ENCODE measurements around the gene CXCR6. TPM values are rescaled to one million over a fixed set of nuclear protein-coding genes. Genes with fewer than 3 reads are reported as not detected.

The CXCR6 gene
- total and polyA plus RNA-seq, 2 of the 8 experiments (the other 6 are each of a cell fraction or from before 2014, with no cell fraction given) = not detected

DNA sequence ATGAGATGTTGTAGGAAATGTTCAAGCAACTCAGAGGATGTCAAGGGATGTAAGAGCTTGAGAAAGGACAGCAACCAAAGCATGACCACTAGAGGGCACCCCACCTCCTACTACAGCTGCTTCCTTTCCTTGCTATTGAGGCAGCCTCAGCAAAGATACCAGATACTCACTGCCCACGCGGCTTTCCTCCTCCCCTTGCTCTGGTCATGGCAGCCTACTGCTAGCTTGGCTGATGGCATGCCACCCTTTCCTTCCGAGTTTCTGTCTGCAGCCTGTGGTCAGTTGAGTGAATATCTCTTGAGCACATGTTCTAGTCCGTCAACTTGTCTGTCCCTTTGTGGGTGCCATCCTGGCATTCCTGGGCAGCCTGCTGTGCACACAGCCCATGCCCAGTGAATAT lies 4.4 kb upstream of the CXCR6 start:
- no peak overlapping the region for H4K8ac ChIP-seq (ENCODE audit: extremely low read depth, insufficient read depth, low read length)
- H2AK5ac ChIP-seq (ENCODE audit: low read depth, low read length) = no peak overlapping the region
- no peak overlapping the region for H4K5ac ChIP-seq (ENCODE audit: insufficient read length, low read depth, low read length)
- peaks cover 0 to 13% (median 4%) of the 10 kb centered on the region in 4 experiments; a peak in 4 of 8 replicates for H3K36me3 ChIP-seq (ENCODE audit: control insufficient read depth in 2 of 4, insufficient read depth in 4 of 4, low read length in 3 of 4)
- no peak overlapping the region for H3K4me3 ChIP-seq (ENCODE audit: extremely low read depth in 1 of 4, insufficient read depth in 2 of 4, low read depth in 3 of 4, low read length in 4 of 4)
- H2BK5ac ChIP-seq (ENCODE audit: low read depth, low read length) = no peak overlapping the region
- peaks cover 0 to 2% (median under 1%) of the 10 kb centered on the region in 4 experiments; a peak in 2 of 7 replicates for H3K4me1 ChIP-seq (replicated peaks in 1 of 4; ENCODE audit: control insufficient read depth in 3 of 4, insufficient read depth in 4 of 4, low read length in 3 of 4)
- FAIRE-seq = peak; percentile 93
- H4K91ac ChIP-seq (replicated peaks; ENCODE audit: insufficient read length, low read length) = no peak overlapping the region
- peaks cover 1 to 2% of the 10 kb centered on the region in 2 experiments for H4K20me1 ChIP-seq (replicated peaks in 1 of 2; ENCODE audit: control insufficient read depth in 1 of 2, insufficient read depth in 2 of 2, low read length in 2 of 2)
- H3K56ac ChIP-seq (replicated peaks; ENCODE audit: insufficient read length, low read depth, low read length) = no peak overlapping the region
- no peaks in the 10 kb centered on the region for H3K9me3 ChIP-seq (ENCODE audit: insufficient read depth in 2 of 2, low read depth in 1 of 2, low read length in 1 of 2)
- H3K4ac ChIP-seq (replicated peaks; ENCODE audit: insufficient read length, low read depth, low read length) = no peak overlapping the region
- H3K14ac ChIP-seq (ENCODE audit: insufficient read length) = no peak overlapping the region
- H3K27ac ChIP-seq (ENCODE audit: low read depth, low read length) = no peak overlapping the region
- no peak overlapping the region for H2BK120ac ChIP-seq (replicated peaks; ENCODE audit: low read depth, low read length)
- H2BK20ac ChIP-seq (ENCODE audit: low read length) = no peak overlapping the region
- 44% methylated on average over 4 of the region's 4 CpGs; no CpG with 5 or more reads in 1 of the 2 experiments for WGBS, 2 experiments (ENCODE audit: extremely low coverage in 1 of 2, insufficient coverage in 1 of 2, insufficient read length in 1 of 2, insufficient replicate concordance in 2 of 2, low coverage in 1 of 2, low lambda C conversion rate in 2 of 2, missing lambda C conversion rate in 1 of 2)
- H3K79me1 ChIP-seq (ENCODE audit: low read depth, low read length) = no peaks in the 10 kb centered on the region
- no peaks in the 10 kb centered on the region for H3K23me2 ChIP-seq (ENCODE audit: low read depth, low read length)
- H3K18ac ChIP-seq (ENCODE audit: extremely low read depth, low read length) = no peak overlapping the region
- DNase-seq (ENCODE audit: low read depth in 1 of 2, low spot score in 2 of 2) = peak; percentile 56 to 86
- H3K27me3 ChIP-seq (replicated peaks in 1 of 4; ENCODE audit: control insufficient read depth in 3 of 4, extremely low read depth in 1 of 4, insufficient read depth in 3 of 4, low read length in 3 of 4) = no peaks in the 10 kb centered on the region
- H3K23ac ChIP-seq (ENCODE audit: insufficient read length) = no peak overlapping the region
- no peak overlapping the region for H2AFZ ChIP-seq (ENCODE audit: low read length)
- no peak overlapping the region for H3K9ac ChIP-seq (replicated peaks in 1 of 4; ENCODE audit: extremely low read depth in 1 of 4, low read depth in 3 of 4, low read length in 3 of 4)
- H3K4me2 ChIP-seq (ENCODE audit: insufficient read depth in 1 of 2, low read depth in 2 of 2, low read length in 2 of 2) = 0 out of 4 replicates have a peak overlapping the region, but pooled peaks of 1 of the 2 experiments have one; percentile 2
- H2BK12ac ChIP-seq (ENCODE audit: low read depth, low read length) = no peak overlapping the region
- POLR2A ChIA-PET (ENCODE audit: partially characterized antibody) = interaction anchor here (0.8 kb wide), 1 partner anchor 269 kb away, joined by 3 read pairs; the partner anchor contains the start of gene CCR1
- no peak overlapping the region for H2BK15ac ChIP-seq (ENCODE audit: low read length)
- H3K79me2 ChIP-seq (ENCODE audit: control insufficient read depth in 1 of 2, insufficient read depth in 2 of 2, low read length in 2 of 2) = no peaks in the 10 kb centered on the region
- CTCF ChIA-PET (ENCODE audit: partially characterized antibody) = interaction anchor here (0.7 to 7.8 kb wide), 29 partner anchors 9 to 489 kb away, joined by 3 to 54 read pairs (median 4); partner anchors contain the start of gene CCR1
- TF ChIP-seq KDM5A (IDR thresholded peaks at IDR 0.05; ENCODE audit: low read length) (no peak), USF2 (IDR thresholded peaks at IDR 0.05; ENCODE audit: low read length) (no peak), POLR2AphosphoS5 (IDR thresholded peaks at IDR 0.05; ENCODE audit: low read depth, low read length) (no peak), ASH2L (IDR thresholded peaks at IDR 0.05; ENCODE audit: low read length) (no peak), CTCF (IDR thresholded peaks at IDR 0.05; ENCODE audit: control extremely low read depth in 1 of 3, insufficient read depth in 1 of 3, low read depth in 1 of 3, low read length in 3 of 3) (peak; percentile 42 to 98 (median 81)), KDM4A (IDR thresholded peaks at IDR 0.05; ENCODE audit: low read depth, low read length, severe bottlenecking) (no peak), NANOG (IDR thresholded peaks at IDR 0.05; ENCODE audit: insufficient read depth, low read depth, low read length, poor library complexity, severe bottlenecking) (no peak), EP300 (IDR thresholded peaks at IDR 0.05; ENCODE audit: borderline replicate concordance in 1 of 2, low read depth in 2 of 2, low read length in 2 of 2) (no peak)
- TF ChIP-seq, protein P1, sequence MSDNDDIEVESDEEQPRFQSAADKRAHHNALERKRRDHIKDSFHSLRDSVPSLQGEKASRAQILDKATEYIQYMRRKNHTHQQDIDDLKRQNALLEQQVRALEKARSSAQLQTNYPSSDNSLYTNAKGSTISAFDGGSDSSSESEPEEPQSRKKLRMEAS (IDR thresholded peaks at IDR 0.05) = peak; percentile 82
